RPMI8226 (cell line): ENCODE results near the gene IMMP2L.
"Not testable (repeated sequence)": the region's sequence is repeated elsewhere in the genome, so short reads cannot be mapped to it uniquely, and the experiment has no call there.

ENCODE experiments used
- DNase-seq: peaks from one replicate; pipeline ENCODE4 v3.0.0-alpha.2; 2015

Gene IMMP2L

GRCh38 chr7:111324228-111324627, 238.1 kb downstream of the IMMP2L start:
- DNase-seq, result no peak

GRCh38 chr7:111323670-111324069, 238.6 kb downstream of the IMMP2L start:
- not testable (repeated sequence) for DNase-seq

GRCh38 chr7:111320133-111320532, 242.2 kb downstream of the IMMP2L start:
- DNase-seq, result no peak

GRCh38 chr7:111312966-111313365, 249.3 kb downstream of the IMMP2L start:
- no peak for DNase-seq

GRCh38 chr7:111308691-111309090, 253.6 kb downstream of the IMMP2L start:
- DNase-seq, result no peak

- no peak for DNase-seq
Measured at GRCh38 chr7:111301891-111302290, 260.4 kb downstream of the IMMP2L start.

- no peak for DNase-seq
Measured at GRCh38 chr7:111294494-111294893, 267.8 kb downstream of the IMMP2L start.

GRCh38 chr7:111292026-111292470, 270.2 kb downstream of the IMMP2L start:
- no peak for DNase-seq

- DNase-seq, result no peak
Measured at GRCh38 chr7:111290982-111291381, 271.3 kb downstream of the IMMP2L start.

- DNase-seq, result no peak
Measured at GRCh38 chr7:111290419-111290818, 271.9 kb downstream of the IMMP2L start.

- not testable (repeated sequence) for DNase-seq
Measured at GRCh38 chr7:111288441-111288840, 273.9 kb downstream of the IMMP2L start.

GRCh38 chr7:111282626-111283025, 279.7 kb downstream of the IMMP2L start:
- no peak for DNase-seq

GRCh38 chr7:111274857-111275256, 287.4 kb downstream of the IMMP2L start:
- no peak for DNase-seq

- DNase-seq, result no peak
Measured at GRCh38 chr7:111272092-111272491, 290.2 kb downstream of the IMMP2L start.

GRCh38 chr7:111270794-111271193, 291.5 kb downstream of the IMMP2L start:
- not testable (repeated sequence) for DNase-seq

- no peak for DNase-seq
Measured at GRCh38 chr7:111268941-111269340, 293.4 kb downstream of the IMMP2L start.

- DNase-seq, result no peak
Measured at GRCh38 chr7:111266613-111267012, 295.7 kb downstream of the IMMP2L start.

GRCh38 chr7:111265394-111265793, 296.9 kb downstream of the IMMP2L start:
- no peak for DNase-seq

GRCh38 chr7:111264981-111265380, 297.3 kb downstream of the IMMP2L start:
- DNase-seq, result no peak

GRCh38 chr7:111264111-111264868, 298.0 kb downstream of the IMMP2L start:
- DNase-seq, result no peak

- DNase-seq, result no peak
Measured at GRCh38 chr7:111262293-111263116, 299.8 kb downstream of the IMMP2L start.

- no peak for DNase-seq
Measured at GRCh38 chr7:111261496-111261895, 300.8 kb downstream of the IMMP2L start.

GRCh38 chr7:111259991-111260390, 302.3 kb downstream of the IMMP2L start:
- DNase-seq, result no peak

GRCh38 chr7:111256391-111256790, 305.9 kb downstream of the IMMP2L start:
- no peak for DNase-seq
